K562 (cell line): ENCODE results near the gene XPOT. TPM values are rescaled to one million over a fixed set of nuclear protein-coding genes. Genes with fewer than 3 reads are reported as not detected.

ENCODE experiments used
- ATAC-seq: fragments of 200-7000 bp; cut with Tn5 transposase; 3 replicates; pipeline ENCODE4 v1.9.1; 2020; ENCODE audit warnings: moderate library complexity
- BruUV-seq: library from RNA; stranded (reverse); fragments of 400-500 nt; replicated peaks from 2 replicates; lab custom pipeline; 2021; lab: Mats Ljungman, UMichigan
- CTCF ChIA-PET: fragments of 300-600 bp; formaldehyde crosslinking; extraction: SDS; loops from one replicate; lab custom pipeline; 2021; ENCODE audit warnings: low intra/inter-chr PET ratio; lab: Yijun Ruan, JAX
- POLR2A ChIA-PET: fragments of 300-600, 350-650 bp; sonication (Branson Sonifier 250); formaldehyde crosslinking; extraction: SDS; loops from one replicate; lab custom pipeline; 2021; ENCODE audit warnings: antibody characterized with exemption, inconsistent platforms; lab: Yijun Ruan, JAX
- DNase-seq, 4 experiments: peaks; one replicate each; pipeline versions ENCODE4 v3.0.0 to v3.0.0-alpha.2; 2011 to 2018; ENCODE audit warnings: low spot score in 3 of 4, mixed read lengths in 3 of 4; ENCODE audit errors: extremely low read depth in 1 of 4
- FAIRE-seq: peaks from 2 replicates; lab custom pipeline; 2011; peaks lifted over from hg19 to GRCh38; lab: Jason Lieb, UNC
- H2AFZ ChIP-seq: 2 replicates; pipeline ENCODE4 v1.6.0; 2011; ENCODE audit warnings: low read depth, low read length, control low read depth, inconsistent platforms
- H3K27ac ChIP-seq: fragments of 200-600 bp; 3 replicates; pipeline ENCODE4 v1.8.0; 2011; ENCODE audit warnings: low read depth, mild to moderate bottlenecking, control low read depth, inconsistent platforms, low read length, moderate library complexity, mixed read lengths; ENCODE audit errors: extremely low read depth
- H3K27me3 ChIP-seq, 2 experiments: fragments of 300-600 bp in 1 of 2; 2 replicates in 1 of 2; 3 replicates in 1 of 2; pipeline versions ENCODE4 v1.6.0 to v1.8.0; 2011; ENCODE audit warnings: inconsistent platforms in 2 of 2, low read length in 2 of 2, mild to moderate bottlenecking in 1 of 2, mixed read lengths in 1 of 2, moderate library complexity in 1 of 2; ENCODE audit not compliant: control insufficient read depth in 2 of 2, insufficient read depth in 2 of 2
- H3K36me3 ChIP-seq: fragments of 300-600 bp; 3 replicates; pipeline ENCODE4 v1.8.0; 2011; ENCODE audit warnings: mild to moderate bottlenecking, low read length, inconsistent platforms; ENCODE audit not compliant: control insufficient read depth, insufficient read depth
- H3K4me1 ChIP-seq, 2 experiments: fragments of 200-600 bp in 1 of 2; replicated peaks in 1 of 2; 2 replicates in 1 of 2; 3 replicates in 1 of 2; pipeline versions ENCODE4 v1.5.1 to v1.8.0; 2011; ENCODE audit warnings: inconsistent platforms in 2 of 2, low read length in 2 of 2, mild to moderate bottlenecking in 1 of 2, mixed read lengths in 1 of 2, moderate library complexity in 1 of 2; ENCODE audit not compliant: control insufficient read depth in 2 of 2, insufficient read depth in 2 of 2
- H3K4me2 ChIP-seq: 2 replicates; pipeline ENCODE4 v1.6.1; 2011; ENCODE audit warnings: low read length, control low read depth, inconsistent platforms, mixed read lengths; ENCODE audit not compliant: insufficient read depth
- H3K4me3 ChIP-seq: fragments of 200-600 bp; sonication (generic), shearing (Covaris generic); 2 replicates; pipeline ENCODE4 v1.5.1; 2016; ENCODE audit warnings: control low read depth, inconsistent platforms
- H3K79me2 ChIP-seq: fragments of 200-600 bp; 3 replicates; pipeline ENCODE4 v1.8.0; 2011; ENCODE audit warnings: low read length, inconsistent platforms; ENCODE audit not compliant: control insufficient read depth, insufficient read depth
- H3K9ac ChIP-seq, 2 experiments: 2 replicates each; pipeline versions ENCODE4 v1.6.0 to v1.6.1; 2011; ENCODE audit warnings: low read depth in 2 of 2, low read length in 2 of 2, control low read depth in 1 of 2, inconsistent platforms in 1 of 2, mild to moderate bottlenecking in 1 of 2, mixed read lengths in 1 of 2; ENCODE audit not compliant: insufficient read depth in 1 of 2
- H3K9me1 ChIP-seq: one replicate; pipeline ENCODE4 v1.6.0; 2011; ENCODE audit warnings: inconsistent platforms, mild to moderate bottlenecking, low read length, moderate library complexity; ENCODE audit not compliant: control insufficient read depth, insufficient read depth
- H3K9me3 ChIP-seq: replicated peaks from 2 replicates; pipeline ENCODE4 v1.5.1; 2011; ENCODE audit warnings: low read depth, low read length, inconsistent platforms; ENCODE audit not compliant: control insufficient read depth, insufficient read depth
- H4K20me1 ChIP-seq: replicated peaks from 2 replicates; pipeline ENCODE4 v1.6.1; 2011; ENCODE audit warnings: low read length, inconsistent platforms, mixed read lengths; ENCODE audit not compliant: control insufficient read depth, insufficient read depth
- GTF2E2 ChIP-seq: fragments of 200-800 bp; sonication (Bioruptor generic); IDR thresholded peaks from 2 replicates; pipeline ENCODE4 v1.6.1; 2016; ENCODE audit warnings: missing genetic modification characterization, missing compliant biosample characterization
- KLF1 ChIP-seq: fragments of 450-650 bp; IDR thresholded peaks from 2 replicates; pipeline ENCODE4 v1.6.1; 2016; ENCODE audit warnings: missing genetic modification characterization, missing compliant biosample characterization
- RREB1 ChIP-seq: fragments of 250-450 bp; sonication (Bioruptor Pico); IDR thresholded peaks from 2 replicates; pipeline ENCODE4 v1.4.0; 2020
- TCF7 ChIP-seq: sonication (generic); IDR thresholded peaks from 2 replicates; pipeline ENCODE4 v1.6.1; 2016; ENCODE audit warnings: antibody characterized with exemption, borderline replicate concordance
- WGBS: fragments of 100-300 bp; shearing (Covaris generic); methylation state at CpG from one replicate; pipeline ENCODE4 v1.1.6; 2016; ENCODE audit warnings: low coverage, mixed read lengths; ENCODE audit not compliant: insufficient coverage; ENCODE audit errors: missing lambda C conversion rate; 5-methylcytosine and 5-hydroxymethylcytosine counted together
- in situ Hi-C: fragments of 300-500 bp; cut with MboI; formaldehyde crosslinking; loops from 4 replicates; pipeline ENCODE4 v1.15.0; 2018; ENCODE audit warnings: inconsistent platforms, mixed read lengths
- intact Hi-C: fragments of 100-400 bp; cut with micrococcal nuclease; formaldehyde crosslinking; loops from 2 replicates; pipeline ENCODE4 v1.14.2; 2022
- polyA plus RNA-seq, 8 experiments: library from polyadenylated mRNA; depleted of rRNA in 4 of 8; stranded (reverse) in 5 of 8; unstranded in 3 of 8; fragments of >200 nt; fragmentation: Nextera tagmentation in 2 of 8; fragmentation: Illumina TruSeq in 1 of 8; extraction: Ambion mirVana in 2 of 8; extraction: Trizol in 1 of 8; gene quantifications; 2 replicates each; pipeline versions ENCODE4 v1.2.1 to v1.2.3, GENCODE V29; 2011 to 2014; ENCODE audit warnings: inconsistent platforms in 1 of 8, missing spikeins in 1 of 8
- total RNA-seq, 7 experiments: library from RNA; depleted of rRNA in 6 of 7; stranded (reverse); fragments of >200 nt in 6 of 7; fragmentation: Illumina TruSeq in 2 of 7; extraction: Trizol in 2 of 7; gene quantifications; 2 replicates each; pipeline versions ENCODE4 v1.2.1 to v1.2.3, GENCODE V29; 2011 to 2021; ENCODE audit warnings: low replicate concordance in 1 of 7
- TF ChIP-seq, protein P1 (sequence below): fragments of 450-650 bp; IDR thresholded peaks from 2 replicates; pipeline ENCODE4 v1.6.1; 2016; ENCODE audit warnings: missing biosample characterization, missing genetic modification characterization

Gene XPOT
- total and polyA plus RNA-seq, 9 of the 15 experiments (the other 6 are each of a cell fraction or from before 2014, with no cell fraction given) = 26.2 to 192 (median 102) TPM

- TF ChIP-seq RREB1 = no peak
These were observed 64.8 kb downstream of the XPOT start (continued) for GRCh38 chr12:64468966-64469365.

DNA sequence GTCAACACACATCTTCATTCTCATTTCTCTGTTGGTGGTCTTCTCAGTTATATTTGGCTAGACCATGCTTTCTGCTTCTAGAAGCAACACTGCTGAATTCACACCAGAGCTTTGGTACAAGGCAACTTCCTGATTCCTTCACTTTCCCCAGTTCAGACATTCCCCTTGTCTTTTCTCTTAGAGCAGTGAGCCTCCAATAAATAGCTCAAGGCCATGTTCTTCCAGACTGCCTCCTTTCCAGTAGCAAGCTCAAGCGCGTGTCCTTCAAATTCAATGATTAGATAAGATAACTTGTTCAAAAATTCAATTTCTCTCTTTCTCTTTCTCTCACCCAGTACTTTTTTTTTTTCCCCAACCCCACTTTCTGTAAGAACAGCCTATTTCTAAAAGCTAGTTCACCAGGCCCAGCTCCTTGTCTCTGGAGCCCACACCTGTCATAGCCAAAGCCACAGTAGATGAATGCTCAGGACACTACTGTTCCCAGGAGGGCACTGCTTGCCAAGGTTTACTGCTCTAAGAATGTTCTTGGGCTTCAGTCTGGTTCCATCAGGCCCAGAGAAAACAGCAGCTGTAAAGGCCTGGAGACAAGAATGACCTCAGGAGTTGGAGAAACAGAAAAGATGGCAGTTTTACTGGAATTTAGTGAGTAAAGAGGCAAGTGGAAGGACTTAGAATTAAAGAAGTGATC is 65.4 kb downstream of the XPOT start:
- DNase-seq = no peak
- 71% methylated on average over 2 of the region's 2 CpGs for WGBS
- POLR2A ChIA-PET = interaction anchor here (0.6 to 1.9 kb wide), 4 partner anchors 13 to 56 kb away, joined by 3 to 5 read pairs (median 4); no protein-coding TSS in a partner anchor
- Histone ChIP-seq H3K9ac (no peak overlapping the region), H3K4me3 (no peak overlapping the region), H3K79me2 (no peaks in the 10 kb centered on the region), H3K27me3 (no peaks in the 10 kb centered on the region), H3K4me1 (no peaks in the 10 kb centered on the region), H4K20me1 (no peaks in the 10 kb centered on the region), H3K9me3 (no peaks in the 10 kb centered on the region), H3K4me2 (no peak overlapping the region), H2AFZ (no peak overlapping the region), H3K27ac (no peak overlapping the region), H3K36me3 (peaks cover 83% of the 10 kb centered on the region), H3K9me1 (no peaks in the 10 kb centered on the region)
- CTCF ChIA-PET = no interaction called here
- no peak for FAIRE-seq
- in situ Hi-C loops (no loop called here), intact Hi-C loops (no loop called here)
- BruUV-seq = no TSS peak
- no peak for ATAC-seq
- TF ChIP-seq GTF2E2 (tag) (no peak), KLF1 (no peak), TCF7 (no peak)
- TF ChIP-seq, protein P1, sequence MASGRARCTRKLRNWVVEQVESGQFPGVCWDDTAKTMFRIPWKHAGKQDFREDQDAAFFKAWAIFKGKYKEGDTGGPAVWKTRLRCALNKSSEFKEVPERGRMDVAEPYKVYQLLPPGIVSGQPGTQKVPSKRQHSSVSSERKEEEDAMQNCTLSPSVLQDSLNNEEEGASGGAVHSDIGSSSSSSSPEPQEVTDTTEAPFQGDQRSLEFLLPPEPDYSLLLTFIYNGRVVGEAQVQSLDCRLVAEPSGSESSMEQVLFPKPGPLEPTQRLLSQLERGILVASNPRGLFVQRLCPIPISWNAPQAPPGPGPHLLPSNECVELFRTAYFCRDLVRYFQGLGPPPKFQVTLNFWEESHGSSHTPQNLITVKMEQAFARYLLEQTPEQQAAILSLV = no peak
